ENCODE data around the gene GORASP1.

The GORASP1 gene

DNA sequence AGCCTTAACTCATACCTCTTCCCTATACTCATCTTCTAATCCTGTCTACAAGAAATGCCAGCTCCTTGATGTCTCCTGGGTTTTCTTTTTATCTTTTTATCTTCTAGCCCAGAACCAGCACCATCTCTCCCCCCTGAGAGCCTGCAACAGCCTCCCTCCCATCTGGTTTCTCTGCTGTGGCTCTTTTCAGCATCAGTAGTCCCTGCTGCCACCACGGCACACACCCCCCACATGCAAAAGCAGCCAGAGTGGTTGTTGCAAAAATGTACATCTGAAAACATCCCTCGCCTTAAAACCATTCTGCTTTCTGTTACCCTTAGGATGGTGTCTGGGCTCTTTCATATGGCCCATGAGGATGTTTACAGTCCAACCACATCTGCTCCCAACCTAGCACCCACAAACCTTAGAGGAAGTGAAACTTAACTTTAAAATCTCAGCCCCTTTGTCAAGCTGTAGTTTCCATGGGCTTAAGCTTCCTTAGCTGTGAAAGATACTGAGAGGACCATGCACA, 828 bp upstream of the GORASP1 start:
- DNase-seq: no peak
- TF ChIP-seq GATA1 (IDR thresholded peaks at IDR 0.05; ENCODE audit: low read depth, low read length) (no peak), POLR2A (IDR thresholded peaks at IDR 0.05; ENCODE audit: low read length) (no peak)

DNA sequence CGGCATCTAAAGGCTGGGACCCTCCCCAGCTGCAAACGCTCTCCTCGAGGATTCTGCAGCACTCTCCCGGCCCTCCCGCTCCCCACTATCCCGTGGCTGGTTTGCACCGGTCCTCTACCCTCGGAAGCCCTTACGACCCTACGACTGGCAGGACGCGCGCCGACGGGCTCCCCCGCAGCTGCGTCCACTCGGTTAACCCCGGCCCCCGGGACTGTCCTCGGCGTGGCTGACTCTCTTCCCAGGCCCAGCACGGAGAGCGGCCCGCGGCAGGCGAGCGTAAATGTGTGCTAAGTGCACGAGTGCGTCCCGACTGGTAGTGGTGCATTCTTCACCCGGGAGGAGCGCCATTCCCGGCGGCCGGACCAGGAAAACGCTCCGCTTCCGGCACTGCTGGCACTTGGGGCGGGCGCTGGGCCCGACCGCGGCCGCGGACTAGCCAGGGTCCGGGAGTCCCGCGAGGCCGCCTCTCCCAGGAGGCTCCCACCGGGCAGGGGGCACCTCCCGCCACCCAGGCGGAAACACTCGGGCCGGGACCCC, 508 bp downstream of the GORASP1 start:
- peak; percentile 57 to 73 for DNase-seq
- TF ChIP-seq GATA1 (IDR thresholded peaks at IDR 0.05; ENCODE audit: low read depth, low read length) (no peak), POLR2A (IDR thresholded peaks at IDR 0.05; ENCODE audit: low read length) (no peak)

DNA sequence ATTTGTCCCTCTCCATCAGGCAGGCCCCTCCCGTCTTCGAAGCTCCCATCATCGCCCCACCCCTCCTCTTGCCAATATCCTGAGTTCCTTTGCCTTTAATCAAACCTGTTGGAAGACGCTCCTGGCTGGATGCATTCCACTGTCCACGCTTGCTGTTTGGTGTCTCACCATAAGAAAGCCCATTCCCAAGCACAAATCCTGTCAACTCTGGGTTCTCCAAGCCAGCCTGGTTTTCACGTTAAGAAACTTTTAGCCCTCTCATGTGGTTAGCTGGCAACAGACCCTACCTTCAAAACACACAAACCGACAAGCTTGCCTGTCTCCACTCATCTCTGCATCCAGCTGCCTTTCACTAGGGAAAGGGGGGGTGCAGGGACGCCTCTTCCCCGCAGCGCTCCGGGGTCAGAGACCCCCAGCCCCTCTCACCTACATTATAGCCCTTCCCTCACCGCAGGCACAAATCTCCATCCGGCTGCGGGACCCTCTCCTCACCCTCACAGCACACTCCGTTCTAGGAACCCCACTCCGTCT, 1.1 kb downstream of the GORASP1 start:
- peak; percentile 26 to 28 for DNase-seq
- TF ChIP-seq GATA1 (IDR thresholded peaks at IDR 0.05; ENCODE audit: low read depth, low read length) (no peak), POLR2A (IDR thresholded peaks at IDR 0.05; ENCODE audit: low read length) (no peak)

DNA sequence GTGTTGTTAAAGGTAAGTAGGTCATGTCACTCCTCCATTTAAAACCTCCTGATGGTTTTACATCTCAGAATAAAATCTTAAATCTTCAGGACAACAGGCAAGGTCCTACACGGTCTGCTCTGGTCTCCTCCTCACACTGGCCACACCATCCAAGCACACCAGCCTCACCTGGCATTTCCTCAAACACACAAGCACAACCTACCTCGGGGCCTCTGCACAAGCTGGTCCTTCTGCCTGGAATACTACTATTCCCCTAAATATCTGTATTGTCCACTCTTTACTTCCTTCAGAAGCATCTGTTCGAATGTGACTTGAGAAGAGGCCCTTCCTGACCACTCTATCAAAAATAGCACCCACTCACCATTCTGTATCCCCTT, 1.8 kb downstream of the GORASP1 start:
- TF ChIP-seq POLR2A (IDR thresholded peaks at IDR 0.05; ENCODE audit: low read length) (no peak), GATA1 (IDR thresholded peaks at IDR 0.05; ENCODE audit: low read depth, low read length) (no peak)
- DNase-seq: no peak

DNA sequence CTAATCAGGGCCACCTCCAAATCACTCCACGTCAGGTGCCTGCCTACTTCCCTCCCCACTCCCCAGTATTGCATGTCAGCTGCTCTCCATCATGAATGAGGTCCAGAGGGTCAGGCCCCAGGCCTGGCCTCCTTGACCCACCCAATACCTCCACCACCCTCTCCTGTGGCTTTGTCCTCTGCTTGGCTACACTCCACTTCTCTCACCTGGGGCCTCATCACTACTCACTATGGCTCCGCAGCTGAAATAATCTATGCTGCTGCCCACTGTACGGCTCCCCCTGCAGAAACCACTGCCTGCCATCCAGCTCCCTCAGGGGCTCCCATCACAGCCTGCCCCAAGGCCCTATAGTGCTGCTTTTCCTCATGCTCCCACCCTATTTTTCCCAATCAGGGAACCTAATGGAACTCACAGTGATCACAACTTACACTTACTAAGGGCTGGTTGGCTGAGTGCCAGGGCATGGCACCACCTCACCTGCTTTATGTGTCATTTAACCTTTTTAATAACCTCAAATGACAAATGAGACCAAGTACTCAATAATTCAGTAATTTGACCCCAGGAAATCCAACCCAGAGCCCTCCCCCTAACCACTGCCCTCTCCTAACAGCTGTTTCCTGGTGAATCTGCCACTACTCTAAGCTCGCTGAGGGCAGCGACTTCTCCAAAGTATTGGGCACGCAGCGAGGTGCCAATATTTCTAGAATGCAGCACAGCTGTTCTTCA, 2.3 kb downstream of the GORASP1 start:
- DNase-seq: no peak

DNA sequence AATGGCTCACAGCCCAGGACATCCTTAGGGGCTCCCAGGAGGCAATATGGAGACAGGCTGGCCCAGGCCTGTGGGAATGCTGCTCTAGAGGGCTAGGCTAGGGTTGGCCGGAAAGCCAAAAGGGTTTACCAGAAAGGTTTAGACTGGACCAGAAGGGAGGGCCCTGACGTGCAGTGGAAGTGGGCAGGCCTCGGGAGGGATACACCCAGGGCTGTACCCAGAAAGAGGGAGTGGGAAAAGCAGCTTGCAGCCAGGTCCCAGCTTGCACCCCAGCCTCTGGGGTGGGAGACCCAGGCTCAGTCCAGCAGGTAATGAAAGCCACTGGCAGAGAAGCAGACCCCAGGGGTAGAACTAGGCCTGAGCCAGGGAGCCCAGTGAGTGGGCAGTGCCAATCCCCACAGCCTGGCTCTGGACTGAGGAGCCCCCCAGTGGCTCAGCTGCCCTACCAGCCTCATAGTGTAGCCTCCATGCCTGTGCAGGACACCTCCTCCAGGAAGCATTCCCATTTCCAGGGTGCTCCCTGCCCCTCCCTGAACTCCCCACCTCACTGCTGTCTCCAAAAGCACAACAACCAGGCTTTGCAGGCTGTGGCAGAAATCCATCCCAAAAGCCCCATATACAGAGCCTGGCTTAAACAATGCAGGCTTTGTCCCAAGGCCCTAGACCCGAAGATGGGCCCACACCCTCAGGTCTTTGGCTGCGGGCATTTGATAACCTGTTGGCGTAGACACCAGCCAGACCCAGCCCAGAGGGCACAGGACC, 3.5 kb downstream of the GORASP1 start:
- TF ChIP-seq POLR2A (IDR thresholded peaks at IDR 0.05; ENCODE audit: low read length): no peak
- TF ChIP-seq GATA1 (IDR thresholded peaks at IDR 0.05; ENCODE audit: low read depth, low read length): no peak
- DNase-seq: no peak

More for the DNA sequence above, 2.3 kb downstream of the GORASP1 start:
- TF ChIP-seq POLR2A (IDR thresholded peaks at IDR 0.05; ENCODE audit: low read length) (no peak), GATA1 (IDR thresholded peaks at IDR 0.05; ENCODE audit: low read depth, low read length) (no peak)

DNA sequence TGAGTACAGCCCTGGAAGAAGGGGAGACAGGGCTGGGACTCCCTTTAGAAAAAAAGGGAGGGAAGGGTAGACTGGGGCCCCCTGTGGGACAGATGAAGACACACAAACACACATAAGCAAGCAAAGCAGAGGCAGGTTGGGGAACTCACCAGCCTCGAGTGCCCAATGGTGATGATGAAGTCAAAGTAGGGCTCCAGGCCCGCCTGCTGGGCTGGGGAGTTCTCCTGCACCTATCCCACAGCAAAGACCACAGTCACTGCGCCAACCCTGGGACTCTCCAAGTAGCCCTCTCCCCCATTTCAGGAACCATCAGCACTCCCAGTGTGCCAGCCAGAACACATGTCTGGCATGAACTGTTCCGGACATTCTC, 4.1 kb downstream of the GORASP1 start:
- peak; percentile 20 to 28 for DNase-seq
- TF ChIP-seq GATA1 (IDR thresholded peaks at IDR 0.05; ENCODE audit: low read depth, low read length) (no peak), POLR2A (IDR thresholded peaks at IDR 0.05; ENCODE audit: low read length) (no peak)

DNA sequence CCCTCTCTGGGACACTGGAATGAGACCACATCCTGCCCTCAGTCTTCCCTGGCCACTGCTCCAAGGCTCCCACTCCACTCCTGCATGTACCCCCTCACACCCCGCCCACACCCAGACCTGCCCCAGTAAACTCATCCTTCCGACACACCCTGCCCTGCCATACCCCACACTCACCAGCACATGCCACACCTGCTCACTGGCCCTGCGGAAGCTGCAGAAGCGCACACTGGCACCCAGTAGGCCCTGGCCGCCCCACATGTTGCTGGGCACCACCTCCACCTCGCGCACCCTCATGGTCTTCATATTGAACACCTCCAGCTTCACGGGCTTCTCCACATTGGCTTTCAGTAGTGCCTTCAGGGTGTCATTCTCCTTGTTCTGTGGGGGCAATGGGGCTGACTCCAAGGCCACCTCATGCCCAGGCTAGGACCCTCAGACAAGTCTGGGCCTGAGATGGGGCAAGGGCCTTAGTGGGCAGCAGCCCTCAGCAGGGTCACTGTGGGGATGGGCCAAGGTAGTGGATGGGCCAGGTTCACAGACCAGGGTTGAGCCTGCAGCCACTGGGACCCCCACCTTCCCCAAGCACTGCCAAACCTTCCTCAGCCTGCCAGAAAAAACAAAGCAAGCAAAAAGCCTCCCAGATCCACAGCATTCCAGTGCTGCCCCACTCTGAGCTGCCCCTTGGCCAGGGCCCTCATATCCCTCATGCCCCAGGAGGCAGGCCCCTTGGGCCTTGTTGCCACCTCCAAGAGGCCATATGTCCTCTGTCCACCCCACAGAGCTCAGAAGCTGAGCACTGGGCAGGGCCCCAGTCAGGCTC, 4.7 kb downstream of the GORASP1 start:
- TF ChIP-seq POLR2A (IDR thresholded peaks at IDR 0.05; ENCODE audit: low read length) (no peak), GATA1 (IDR thresholded peaks at IDR 0.05; ENCODE audit: low read depth, low read length) (no peak)

DNA sequence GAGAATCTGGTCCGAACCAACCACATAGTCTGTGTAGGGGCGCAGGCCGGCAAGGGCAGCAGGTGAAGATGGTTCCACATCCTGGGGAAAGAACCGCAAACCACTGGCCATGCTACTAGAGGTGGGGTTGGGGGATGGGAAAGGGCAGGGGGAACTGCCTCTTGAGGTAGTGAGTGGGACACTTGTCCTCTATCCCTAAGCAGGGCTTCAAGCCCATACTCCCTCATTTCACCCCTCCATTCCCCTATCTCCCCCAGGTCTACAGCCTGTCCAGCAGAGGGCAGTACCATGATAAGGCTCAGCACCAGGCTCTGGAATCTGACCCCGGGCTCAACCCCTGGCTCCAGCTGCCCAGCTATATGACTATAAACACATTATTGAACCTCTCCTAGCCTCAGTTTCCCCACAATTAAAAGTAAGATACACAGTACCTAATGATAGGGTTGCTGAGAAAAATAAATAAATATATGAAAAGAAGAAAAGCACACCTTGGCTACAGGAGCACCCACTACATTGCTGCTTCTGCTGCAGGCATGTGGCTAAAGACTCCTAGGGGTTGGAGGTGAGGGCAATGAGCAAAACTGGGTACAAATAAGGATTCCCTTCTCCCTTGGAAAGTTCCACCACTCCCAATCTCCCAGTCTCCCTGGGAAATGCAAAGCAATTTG, 6.3 kb downstream of the GORASP1 start:
- TF ChIP-seq GATA1 (IDR thresholded peaks at IDR 0.05; ENCODE audit: low read depth, low read length): no peak
- TF ChIP-seq POLR2A (IDR thresholded peaks at IDR 0.05; ENCODE audit: low read length): no peak
- peak; percentile 64 to 78 for DNase-seq

More for the DNA sequence above, 4.7 kb downstream of the GORASP1 start:
- DNase-seq: no peak

DNA sequence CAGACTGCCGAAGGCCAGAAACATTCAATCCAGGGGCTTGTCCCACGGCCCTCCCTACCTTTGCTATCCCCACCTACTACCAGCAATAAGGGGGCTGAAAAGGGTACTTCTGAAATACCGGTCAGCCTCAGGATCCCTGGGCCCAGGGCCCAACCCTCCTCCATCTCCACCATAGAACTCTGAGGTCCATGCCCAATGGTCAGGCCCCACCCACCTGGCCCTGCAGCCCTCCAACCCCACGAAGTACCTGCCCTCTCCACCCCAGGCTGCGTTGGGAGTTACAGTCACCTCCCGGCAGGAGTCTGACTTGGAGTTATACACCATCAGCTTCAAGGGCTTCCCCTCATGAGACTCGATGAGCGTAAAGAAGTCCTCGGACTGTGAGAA, 6.9 kb downstream of the GORASP1 start:
- no peak for TF ChIP-seq POLR2A (IDR thresholded peaks at IDR 0.05; ENCODE audit: low read length)
- TF ChIP-seq GATA1 (IDR thresholded peaks at IDR 0.05; ENCODE audit: low read depth, low read length): no peak
- no peak for DNase-seq

DNA sequence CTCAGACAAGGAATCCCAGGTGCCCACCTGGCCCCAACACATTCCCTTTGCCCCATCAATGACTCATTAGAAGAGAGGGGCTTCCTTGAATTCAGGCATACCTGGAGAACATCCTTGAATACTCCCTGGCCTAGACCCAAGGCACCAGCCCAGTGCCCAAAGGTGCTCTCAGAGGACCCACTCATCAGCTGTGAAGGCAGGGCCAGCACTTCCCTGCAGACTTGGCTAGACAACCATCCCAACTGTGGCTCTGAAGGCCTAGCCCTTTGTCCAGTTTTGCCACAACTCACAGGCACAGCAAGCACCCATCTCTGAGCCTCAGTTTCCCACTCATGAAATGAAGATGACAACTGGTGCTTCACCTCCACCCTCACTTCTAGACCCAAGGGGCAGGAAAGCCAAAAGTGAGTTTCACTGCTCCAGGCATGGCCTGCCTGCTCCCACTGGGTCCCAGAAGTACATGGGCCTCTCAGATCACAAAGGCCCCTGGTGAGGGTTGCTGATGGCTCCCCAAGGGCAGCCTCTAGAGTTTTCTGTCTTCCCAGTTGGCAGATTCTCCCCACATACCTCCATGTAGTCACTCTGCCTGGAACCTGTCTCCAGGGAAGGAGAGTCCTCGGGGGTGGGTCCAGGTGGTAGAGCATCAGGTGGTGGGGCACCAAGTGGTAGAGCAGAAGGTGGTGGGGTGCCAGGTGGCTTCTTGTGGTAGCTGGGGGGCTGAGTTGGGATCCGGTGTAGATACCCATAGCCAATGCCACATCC, 7.5 kb downstream of the GORASP1 start:
- no peak for DNase-seq
- no peak for TF ChIP-seq GATA1 (IDR thresholded peaks at IDR 0.05; ENCODE audit: low read depth, low read length)
- no peak for TF ChIP-seq POLR2A (IDR thresholded peaks at IDR 0.05; ENCODE audit: low read length)

DNA sequence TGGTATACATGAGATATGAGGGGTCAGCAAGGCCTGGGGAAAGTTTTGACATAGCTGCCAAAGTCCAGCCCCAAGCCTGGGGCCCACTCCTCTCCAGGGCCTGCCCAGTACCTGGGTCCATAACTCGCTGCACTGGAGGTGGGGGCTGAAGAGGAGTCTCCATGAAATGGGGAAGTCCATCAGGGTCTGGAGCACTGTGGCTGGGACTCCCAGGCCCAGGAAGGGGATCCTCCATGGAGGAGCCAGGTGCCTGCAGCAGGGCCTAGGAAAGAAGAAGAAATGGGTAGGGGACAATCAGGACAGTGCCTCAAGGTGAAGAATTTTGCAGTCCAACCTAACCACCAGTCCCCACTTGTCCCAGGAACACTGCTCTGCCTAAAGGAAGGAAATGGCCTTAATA, 8.2 kb downstream of the GORASP1 start:
- TF ChIP-seq POLR2A (IDR thresholded peaks at IDR 0.05; ENCODE audit: low read length): no peak
- TF ChIP-seq GATA1 (IDR thresholded peaks at IDR 0.05; ENCODE audit: low read depth, low read length): no peak
- no peak for DNase-seq
